ENCODE results near the gene ARHGAP24.

DNA sequence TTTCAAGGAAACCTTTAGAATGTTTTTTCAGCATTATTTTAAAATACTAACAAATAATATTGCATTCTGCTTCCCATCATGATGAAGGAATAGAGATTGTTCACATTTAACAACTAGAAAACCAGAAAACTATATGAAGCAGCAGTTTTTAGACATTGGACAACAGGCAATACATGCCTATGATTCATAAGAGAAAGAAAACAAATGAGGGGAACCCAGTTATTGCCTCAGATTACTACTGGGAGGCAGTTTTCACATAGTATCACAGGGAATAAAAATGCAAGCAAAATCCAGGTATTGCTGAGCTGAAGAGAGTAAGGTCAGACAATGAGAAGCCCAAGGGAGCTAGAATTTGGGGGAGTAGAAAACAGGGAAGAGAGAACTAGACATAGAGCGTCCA lies 511.3 kb downstream of the ARHGAP24 start:
- TF ChIP-seq, protein P1, sequence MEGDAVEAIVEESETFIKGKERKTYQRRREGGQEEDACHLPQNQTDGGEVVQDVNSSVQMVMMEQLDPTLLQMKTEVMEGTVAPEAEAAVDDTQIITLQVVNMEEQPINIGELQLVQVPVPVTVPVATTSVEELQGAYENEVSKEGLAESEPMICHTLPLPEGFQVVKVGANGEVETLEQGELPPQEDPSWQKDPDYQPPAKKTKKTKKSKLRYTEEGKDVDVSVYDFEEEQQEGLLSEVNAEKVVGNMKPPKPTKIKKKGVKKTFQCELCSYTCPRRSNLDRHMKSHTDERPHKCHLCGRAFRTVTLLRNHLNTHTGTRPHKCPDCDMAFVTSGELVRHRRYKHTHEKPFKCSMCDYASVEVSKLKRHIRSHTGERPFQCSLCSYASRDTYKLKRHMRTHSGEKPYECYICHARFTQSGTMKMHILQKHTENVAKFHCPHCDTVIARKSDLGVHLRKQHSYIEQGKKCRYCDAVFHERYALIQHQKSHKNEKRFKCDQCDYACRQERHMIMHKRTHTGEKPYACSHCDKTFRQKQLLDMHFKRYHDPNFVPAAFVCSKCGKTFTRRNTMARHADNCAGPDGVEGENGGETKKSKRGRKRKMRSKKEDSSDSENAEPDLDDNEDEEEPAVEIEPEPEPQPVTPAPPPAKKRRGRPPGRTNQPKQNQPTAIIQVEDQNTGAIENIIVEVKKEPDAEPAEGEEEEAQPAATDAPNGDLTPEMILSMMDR (IDR thresholded peaks at IDR 0.05) = no peak
- no peak for TF ChIP-seq EP300 (IDR thresholded peaks at IDR 0.05)
- TF ChIP-seq POLR2A (IDR thresholded peaks at IDR 0.05) = no peak
